ENCODE measurements around the gene IGSF3.

Gene IGSF3

GRCh38 chr1:116537898-116538297, 129.6 kb downstream of the IGSF3 start:
- TF ChIP-seq CTCF (IDR thresholded peaks at IDR 0.05; ENCODE audit: insufficient read depth, low read depth, low read length, missing control alignments): no peak
- no peak overlapping the region for H3K4me3 ChIP-seq (ENCODE audit: low read depth, low read length)
- no peak for DNase-seq (ENCODE audit: low read depth)

GRCh38 chr1:116537040-116537831, 130.3 kb downstream of the IGSF3 start:
- DNase-seq (ENCODE audit: low read depth): no peak
- TF ChIP-seq CTCF (IDR thresholded peaks at IDR 0.05; ENCODE audit: insufficient read depth, low read depth, low read length, missing control alignments): no peak
- H3K4me3 ChIP-seq (ENCODE audit: low read depth, low read length): no peak overlapping the region

GRCh38 chr1:116534014-116534739, 133.4 kb downstream of the IGSF3 start:
- H3K4me3 ChIP-seq (ENCODE audit: low read depth, low read length): no peak overlapping the region
- TF ChIP-seq CTCF (IDR thresholded peaks at IDR 0.05; ENCODE audit: insufficient read depth, low read depth, low read length, missing control alignments): no peak
- no peak for DNase-seq (ENCODE audit: low read depth)

- no peak for TF ChIP-seq CTCF (IDR thresholded peaks at IDR 0.05; ENCODE audit: insufficient read depth, low read depth, low read length, missing control alignments)
Observed at GRCh38 chr1:116533429-116533820, 134.1 kb downstream of the IGSF3 start.

GRCh38 chr1:116532671-116533428, 134.7 kb downstream of the IGSF3 start:
- no peak overlapping the region for H3K4me3 ChIP-seq (ENCODE audit: low read depth, low read length)
- TF ChIP-seq CTCF (IDR thresholded peaks at IDR 0.05; ENCODE audit: insufficient read depth, low read depth, low read length, missing control alignments): no peak
- DNase-seq (ENCODE audit: low read depth): no peak

More at GRCh38 chr1:116533429-116533820, 134.1 kb downstream of the IGSF3 start:
- no peak overlapping the region for H3K4me3 ChIP-seq (ENCODE audit: low read depth, low read length)
- DNase-seq (ENCODE audit: low read depth): no peak

GRCh38 chr1:116531917-116532316, 135.6 kb downstream of the IGSF3 start:
- no peak for TF ChIP-seq CTCF (IDR thresholded peaks at IDR 0.05; ENCODE audit: insufficient read depth, low read depth, low read length, missing control alignments)
- DNase-seq (ENCODE audit: low read depth): no peak
- H3K4me3 ChIP-seq (ENCODE audit: low read depth, low read length): no peak overlapping the region

Data from GM12865 (cell line).